Left hindlimb (tissue), 1 donor: ENCODE measurements around the gene FAAP100.

Source experiments
- DNase-seq: peaks from one replicate; pipeline ENCODE4 v3.0.0-alpha.2; 2018

The FAAP100 gene

GRCh38 chr17:81553018-81553615 lies 964 bp upstream of the FAAP100 start:
- DNase-seq, result peak; percentile 75

- no peak for DNase-seq
Observed at GRCh38 chr17:81551458-81552243, 502 bp downstream of the FAAP100 start.

GRCh38 chr17:81550830-81551457 lies 1.2 kb downstream of the FAAP100 start:
- no peak for DNase-seq

- DNase-seq, result no peak
Observed at GRCh38 chr17:81550285-81550684, 1.9 kb downstream of the FAAP100 start.

- DNase-seq, result no peak
Observed at GRCh38 chr17:81549826-81550225, 2.3 kb downstream of the FAAP100 start.

- DNase-seq, result no peak
Observed at GRCh38 chr17:81549031-81549557, 3.1 kb downstream of the FAAP100 start.

- DNase-seq, result no peak
Observed at GRCh38 chr17:81547614-81547982, 4.6 kb downstream of the FAAP100 start.

GRCh38 chr17:81546906-81547613 lies 5.1 kb downstream of the FAAP100 start:
- no peak for DNase-seq

GRCh38 chr17:81545160-81545949 lies 6.8 kb downstream of the FAAP100 start:
- DNase-seq, result no peak

- DNase-seq, result no peak
Observed at GRCh38 chr17:81544281-81544974, 7.7 kb downstream of the FAAP100 start.

- no peak for DNase-seq
Observed at GRCh38 chr17:81543756-81544155, 8.4 kb downstream of the FAAP100 start.

GRCh38 chr17:81543339-81543675 lies 8.8 kb downstream of the FAAP100 start:
- DNase-seq, result no peak

GRCh38 chr17:81542431-81543338 lies 9.5 kb downstream of the FAAP100 start:
- no peak for DNase-seq

- no peak for DNase-seq
Observed at GRCh38 chr17:81541123-81541522, 11.0 kb downstream of the FAAP100 start.

- no peak for DNase-seq
Observed at GRCh38 chr17:81540676-81541027, 11.5 kb downstream of the FAAP100 start.

- DNase-seq, result no peak
Observed at GRCh38 chr17:81539961-81540675, 12.0 kb downstream of the FAAP100 start.

- DNase-seq, result no peak
Observed at GRCh38 chr17:81539571-81539900, 12.6 kb downstream of the FAAP100 start.

GRCh38 chr17:81538651-81539570 lies 13.2 kb downstream of the FAAP100 start:
- DNase-seq, result no peak

- DNase-seq, result no peak
Observed at GRCh38 chr17:81537856-81538555, 14.1 kb downstream of the FAAP100 start.
